Fibroblast of peridontal ligament (primary cell): ENCODE results near the gene C11orf52.
"Not testable (repeated sequence)": the region's sequence is repeated elsewhere in the genome, so short reads cannot be mapped to it uniquely, and the experiment has no call there.

Source experiments
- DNase-seq: peaks from one replicate; pipeline ENCODE4 v3.0.0-alpha.2; 2010; ENCODE audit errors: extremely low read depth

The C11orf52 gene, protein sequence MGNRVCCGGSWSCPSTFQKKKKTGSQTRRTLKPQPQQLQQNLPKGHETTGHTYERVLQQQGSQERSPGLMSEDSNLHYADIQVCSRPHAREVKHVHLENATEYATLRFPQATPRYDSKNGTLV

DNA sequence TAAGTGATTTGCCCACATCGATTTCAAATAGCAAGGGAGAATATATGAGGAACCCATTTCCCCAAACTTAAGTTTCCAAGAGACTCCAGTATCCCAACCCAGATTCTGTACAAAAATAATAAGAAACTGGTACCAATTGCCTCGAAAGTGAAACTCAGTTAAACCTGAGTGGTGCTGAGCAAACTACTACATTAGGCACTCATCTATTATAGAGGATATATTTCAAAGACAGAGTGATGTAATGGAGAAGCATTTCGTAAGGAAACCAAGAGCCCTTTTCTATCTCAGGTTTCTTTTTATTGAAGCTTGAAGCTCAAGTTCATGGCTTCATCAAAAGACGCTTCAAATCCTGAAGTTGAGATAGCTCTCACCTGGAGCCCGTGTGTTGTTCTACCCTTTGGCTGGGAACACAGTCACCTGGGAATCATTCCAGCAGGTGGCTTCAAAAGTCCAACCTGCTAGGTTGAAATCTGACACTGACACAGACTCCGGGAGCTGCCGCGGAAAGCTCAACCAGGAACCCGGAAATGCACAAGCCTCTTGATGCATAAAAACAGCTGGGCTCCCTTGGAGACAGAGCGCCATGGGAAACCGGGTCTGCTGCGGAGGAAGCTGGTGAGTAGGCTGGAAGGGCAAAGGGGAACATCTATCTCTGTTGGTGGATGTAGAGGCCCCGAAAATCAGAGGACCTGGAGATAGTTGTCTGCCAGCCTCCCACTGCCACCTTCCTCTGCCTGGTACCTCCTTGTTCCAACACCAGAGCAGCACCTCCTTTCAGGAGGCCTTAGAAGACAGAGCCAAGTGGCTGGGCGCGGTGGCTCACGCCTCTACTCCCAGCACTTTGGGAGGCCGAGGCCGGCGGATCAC, at the start of gene C11orf52:
C11orf52 (plus strand) TSS at position 524 of the 867 bp plus-strand sequence; CDS start at position 584, 60 bp downstream.
- DNase-seq, result peak; percentile 53

DNA sequence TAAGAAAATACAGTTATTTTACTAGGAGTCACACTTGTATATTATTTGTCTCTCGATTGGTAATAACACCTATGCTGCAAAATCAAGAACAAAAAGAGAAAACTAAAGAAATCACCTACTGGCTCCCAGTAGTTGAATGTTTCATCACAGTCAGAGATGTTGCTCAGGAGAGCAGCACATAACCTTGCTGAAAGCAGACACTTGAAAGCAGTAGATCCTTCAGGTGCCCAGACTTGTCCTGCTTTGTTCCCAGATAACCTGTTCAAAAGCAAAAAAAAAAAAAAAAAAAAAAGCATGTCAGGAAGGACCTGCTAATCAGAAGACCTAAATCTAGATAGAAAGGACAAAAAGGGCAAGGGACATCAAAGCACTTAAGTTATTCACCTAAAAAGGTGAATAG, 48.6 kb upstream of the C11orf52 start:
- DNase-seq, result no peak

DNA sequence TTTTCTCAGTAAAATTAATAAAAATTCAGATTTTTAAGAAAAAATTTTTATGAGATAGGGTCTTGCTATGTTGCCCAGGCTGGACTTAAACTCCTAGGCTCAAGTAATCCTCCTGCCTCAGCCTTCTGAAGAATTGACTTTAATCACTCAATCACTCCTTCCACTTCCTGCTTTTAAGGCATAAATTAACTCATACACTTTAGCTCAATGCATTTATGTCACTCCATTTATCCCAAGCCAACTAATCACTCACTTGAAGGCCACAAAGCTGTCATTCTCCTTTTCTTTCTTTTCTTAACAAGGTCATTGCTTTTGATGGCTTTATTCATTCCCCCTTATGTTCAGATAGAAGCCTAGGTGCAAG, 48.2 kb upstream of the C11orf52 start:
- DNase-seq, result no peak

DNA sequence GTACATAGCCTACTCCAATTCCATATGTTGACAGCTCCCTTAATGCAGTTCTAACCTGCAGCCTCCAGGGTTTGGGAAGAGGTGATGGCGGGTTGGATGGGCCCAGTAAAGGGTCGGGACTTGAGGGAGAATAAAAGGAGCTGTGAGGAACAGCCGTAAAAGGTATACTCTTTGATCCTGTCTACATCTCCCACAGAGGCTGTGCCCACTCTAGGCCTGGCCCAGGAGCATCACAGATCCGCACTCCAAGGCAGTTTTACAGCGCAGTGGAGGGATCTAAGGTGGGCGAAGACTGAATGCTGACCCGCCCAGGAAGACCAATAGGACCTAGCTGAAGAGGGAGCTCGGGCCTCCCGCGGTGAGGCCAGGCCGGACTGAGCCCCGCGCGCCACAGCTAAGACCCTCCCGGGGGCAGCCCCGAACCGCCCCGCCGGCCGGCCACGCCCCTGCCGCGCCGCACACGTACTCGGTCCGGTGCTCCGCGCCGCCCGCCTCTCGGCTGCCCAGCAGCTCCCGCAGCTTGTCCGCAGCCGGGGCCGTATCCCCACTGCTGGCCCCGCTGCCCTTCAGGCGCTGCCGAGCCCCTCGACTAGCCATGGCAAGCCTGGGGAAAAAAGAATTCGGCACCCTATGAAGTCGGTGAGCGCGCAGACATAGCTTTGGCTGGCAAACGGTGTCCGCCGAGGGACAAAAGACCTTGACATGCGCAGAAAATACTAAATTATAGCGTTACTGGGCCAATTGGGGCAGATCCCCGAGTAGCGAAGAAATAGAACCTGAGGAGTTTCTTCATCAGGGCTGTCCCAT, 47.6 kb upstream of the C11orf52 start, which contains the start of gene ALG9:
ALG9 (minus strand) TSS at position 696 of the 807 bp plus-strand sequence; CDS start at position 597, 99 bp downstream.
- DNase-seq, result peak; percentile 86

DNA sequence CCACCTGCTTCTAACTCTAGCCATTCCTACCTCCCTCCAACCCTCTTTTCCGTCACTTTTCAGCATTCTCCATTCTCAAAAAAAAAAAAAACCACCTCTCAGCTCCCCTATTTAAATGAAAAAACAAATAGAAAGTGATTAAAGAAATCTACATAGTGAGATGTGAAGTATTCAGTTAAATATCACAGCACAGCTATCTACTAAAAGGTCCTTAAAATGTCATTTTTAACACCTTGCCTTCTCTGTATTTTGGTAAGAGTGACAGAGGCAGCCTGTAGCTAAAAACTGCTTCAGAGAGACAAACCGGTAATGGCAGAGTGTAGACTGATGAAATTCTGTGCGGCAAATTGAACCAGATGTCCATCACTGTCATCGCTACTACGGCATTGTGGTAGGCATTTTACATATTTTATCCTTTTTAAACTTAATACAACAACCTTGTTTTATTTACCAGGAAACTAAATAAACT, 47.0 kb upstream of the C11orf52 start:
- DNase-seq, result no peak

DNA sequence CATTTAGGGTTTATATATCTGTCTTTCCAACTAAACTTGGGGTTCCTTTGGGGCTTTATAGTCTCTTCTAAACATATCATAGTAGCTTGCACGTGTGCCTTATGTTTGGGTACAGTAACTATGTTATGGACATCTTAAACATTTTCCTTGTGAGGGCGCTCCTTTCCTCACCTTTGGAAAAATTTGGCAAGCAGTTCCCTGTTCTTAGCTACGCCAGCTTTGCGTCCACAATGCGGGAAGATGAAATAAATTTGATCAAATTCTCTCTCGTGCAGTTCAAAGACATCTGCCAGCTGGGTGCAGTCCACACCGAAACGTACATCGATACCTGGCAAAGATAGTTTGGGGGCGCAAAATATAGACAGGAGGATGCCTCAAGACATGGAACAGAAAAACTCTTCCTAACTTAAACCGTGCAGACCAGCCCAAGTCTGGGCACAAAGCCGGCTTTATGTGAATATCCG, 40.3 kb upstream of the C11orf52 start:
- DNase-seq, result peak; percentile 18

DNA sequence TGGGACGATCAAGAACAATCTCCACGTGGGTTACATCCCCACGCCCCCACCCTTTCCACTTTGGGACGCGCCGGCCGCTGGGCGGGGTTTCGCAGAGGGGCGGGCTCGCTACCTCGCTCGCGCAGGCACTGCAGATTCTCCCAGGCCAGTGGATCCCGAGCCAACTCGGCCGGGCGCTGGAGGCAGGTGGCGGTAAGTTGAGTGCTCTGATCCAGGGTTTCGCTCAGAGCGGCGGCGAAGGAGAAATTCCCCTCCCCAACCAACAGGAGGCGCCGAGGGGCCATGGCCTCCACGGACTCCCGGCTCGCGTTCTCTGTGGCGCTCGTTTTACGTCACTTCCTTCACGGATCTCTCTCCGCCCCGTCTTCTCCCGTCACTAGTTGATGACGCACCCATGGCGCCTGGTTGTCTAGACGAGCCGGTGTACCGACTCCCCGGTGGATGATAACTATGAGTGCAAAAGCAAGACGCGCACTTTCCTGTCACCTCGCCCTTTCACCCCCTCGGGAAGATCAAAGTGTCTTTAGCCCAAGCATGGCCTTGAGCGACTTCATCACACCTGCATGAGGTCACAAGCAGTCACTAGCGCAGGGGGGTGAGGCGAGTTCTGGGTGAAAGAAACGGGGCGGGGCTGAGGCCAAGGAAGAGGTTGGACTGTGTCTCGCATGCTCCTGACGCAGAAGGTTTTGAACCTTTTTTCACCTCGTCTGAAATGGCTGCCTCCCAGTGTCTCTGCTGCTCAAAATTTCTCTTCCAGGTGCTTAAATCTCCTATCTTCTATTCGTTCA, 39.7 kb upstream of the C11orf52 start, which contains the start of the genes CFAP68 and FDXACB1:
CFAP68 (plus strand) TSS at position 693 of the 788 bp plus-strand sequence; CDS start at position 713, 20 bp downstream.
FDXACB1 (minus strand) TSS at position 317 of the 788 bp plus-strand sequence; CDS start at position 284, 33 bp downstream.
- DNase-seq, result peak; percentile 98

DNA sequence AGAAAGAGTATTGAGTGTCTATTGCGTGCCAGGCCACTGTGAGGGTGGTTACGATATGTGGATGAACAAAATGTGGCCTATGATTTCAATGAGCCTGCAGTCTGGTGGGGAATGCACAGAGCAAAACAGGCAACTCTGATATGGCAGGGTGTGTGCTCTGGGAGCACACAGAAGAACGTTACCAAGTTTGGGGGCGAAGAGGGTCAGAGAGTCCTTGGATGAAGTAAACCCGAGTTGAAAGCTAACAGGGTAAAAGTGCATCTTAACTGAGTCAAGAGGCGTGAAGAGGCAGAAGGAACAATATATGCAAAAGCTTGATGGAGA, 39.1 kb upstream of the C11orf52 start:
- DNase-seq, result no peak

DNA sequence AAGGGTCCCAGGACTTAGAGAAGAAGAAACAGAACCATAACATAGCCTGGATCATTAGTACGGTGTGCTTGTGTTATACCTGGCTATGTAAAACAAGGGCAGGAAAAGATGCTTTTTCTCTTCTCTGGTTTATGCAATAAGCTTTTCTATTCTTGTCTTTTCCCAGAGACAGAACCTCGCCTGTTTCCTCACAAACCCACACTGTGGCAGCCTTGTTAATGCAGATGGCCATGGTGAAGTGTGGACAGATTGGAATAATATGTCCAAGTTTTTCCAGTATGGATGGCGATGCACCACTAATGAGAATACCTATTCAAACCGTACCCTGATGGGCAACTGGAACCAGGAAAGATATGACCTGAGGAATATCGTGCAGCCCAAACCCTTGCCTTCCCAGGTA, 36.5 kb upstream of the C11orf52 start:
- no peak for DNase-seq

DNA sequence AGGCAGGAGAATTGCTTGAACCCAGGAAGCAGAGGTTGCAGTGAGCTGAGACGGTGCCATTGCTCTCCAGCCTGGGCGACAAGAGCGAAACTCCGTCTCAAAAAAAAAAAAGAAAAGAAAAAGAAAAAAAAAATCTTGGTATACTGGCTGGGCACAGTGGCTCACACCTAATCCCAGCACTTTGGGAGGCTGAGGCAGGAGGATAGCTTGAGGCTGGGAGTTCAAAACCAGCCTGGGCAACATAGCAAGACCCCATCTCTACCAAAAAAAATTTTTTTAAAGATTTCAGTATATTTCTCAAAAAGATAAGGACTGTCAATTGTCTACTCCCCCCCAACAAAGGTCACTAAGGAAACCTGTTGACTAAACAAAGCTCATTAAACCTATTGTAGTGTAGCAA, 33.7 kb upstream of the C11orf52 start:
- DNase-seq, result not testable (repeated sequence)

DNA sequence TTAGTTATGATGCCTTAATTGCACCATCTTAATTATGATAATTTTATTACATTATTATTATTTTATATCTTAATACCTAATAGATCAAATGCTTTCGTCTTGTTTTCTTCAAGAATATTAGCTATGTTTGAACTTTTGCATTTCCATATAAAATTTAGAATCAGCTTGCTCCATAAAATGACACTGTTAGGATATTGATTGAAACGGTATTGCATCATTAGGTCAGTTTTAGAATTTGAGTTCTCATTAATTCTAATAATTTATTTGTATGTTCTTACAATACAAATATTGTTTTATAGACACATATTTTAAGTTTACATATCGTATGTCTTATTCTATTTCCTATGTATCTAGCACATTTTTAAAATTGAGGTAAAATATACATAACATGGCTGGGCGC, 32.7 kb upstream of the C11orf52 start:
- DNase-seq, result no peak

DNA sequence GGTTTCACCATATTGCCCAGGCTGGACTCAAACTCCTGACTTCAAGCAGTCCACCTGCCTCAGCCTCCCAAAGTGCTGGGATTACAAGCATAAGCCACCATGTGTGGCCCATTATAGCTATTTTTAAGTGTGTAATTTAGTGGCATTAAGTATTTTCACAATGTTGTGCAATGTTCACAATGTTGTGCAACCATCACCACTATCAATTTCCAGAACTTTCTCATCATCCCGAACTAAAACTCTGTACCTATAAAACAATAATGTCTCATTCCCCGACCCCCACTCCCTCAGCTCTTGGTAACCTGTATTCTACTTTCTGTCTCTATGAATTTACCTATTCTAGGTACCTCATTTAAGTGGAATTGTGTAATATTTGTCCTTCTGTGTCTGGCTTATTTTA, 31.9 kb upstream of the C11orf52 start:
- no peak for DNase-seq

DNA sequence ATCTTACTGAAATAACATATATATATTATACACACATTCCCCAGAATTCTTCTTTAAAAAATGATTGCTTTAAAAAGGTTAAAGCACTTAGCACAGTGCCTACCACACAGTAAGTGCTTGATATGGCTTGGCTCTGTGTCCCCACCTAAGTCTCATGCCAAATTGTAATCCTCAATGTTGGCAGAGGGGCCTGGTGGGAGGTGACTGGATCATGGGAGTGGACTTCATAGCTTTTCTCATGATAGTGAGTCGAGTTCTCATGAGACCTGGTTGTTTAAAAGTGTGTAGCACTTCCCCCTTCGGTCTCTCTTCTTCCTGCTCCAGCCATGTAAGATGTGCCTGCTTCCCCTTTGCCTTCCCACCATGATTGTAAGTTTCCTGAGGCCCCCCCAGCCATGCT, 13.3 kb upstream of the C11orf52 start:
- peak; percentile 66 for DNase-seq

DNA sequence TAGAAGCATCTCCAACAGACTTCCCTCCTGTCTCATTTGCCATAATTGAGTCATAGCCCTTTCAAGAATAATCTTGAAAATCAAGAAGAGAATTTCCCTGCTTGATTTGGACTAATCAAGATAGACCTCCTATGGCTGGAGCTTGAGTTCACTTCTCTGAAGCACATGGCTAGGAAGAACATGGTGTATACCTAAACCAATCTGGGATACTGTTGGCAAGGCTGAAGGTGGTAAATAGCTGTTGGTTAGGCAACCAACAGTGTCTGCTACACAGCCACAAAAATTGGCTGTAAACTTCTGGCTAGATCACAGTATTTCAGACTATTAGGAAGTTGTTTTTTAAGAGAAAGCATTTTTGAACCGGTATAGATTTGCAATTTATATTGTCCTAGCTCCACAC, 12.0 kb upstream of the C11orf52 start:
- no peak for DNase-seq

DNA sequence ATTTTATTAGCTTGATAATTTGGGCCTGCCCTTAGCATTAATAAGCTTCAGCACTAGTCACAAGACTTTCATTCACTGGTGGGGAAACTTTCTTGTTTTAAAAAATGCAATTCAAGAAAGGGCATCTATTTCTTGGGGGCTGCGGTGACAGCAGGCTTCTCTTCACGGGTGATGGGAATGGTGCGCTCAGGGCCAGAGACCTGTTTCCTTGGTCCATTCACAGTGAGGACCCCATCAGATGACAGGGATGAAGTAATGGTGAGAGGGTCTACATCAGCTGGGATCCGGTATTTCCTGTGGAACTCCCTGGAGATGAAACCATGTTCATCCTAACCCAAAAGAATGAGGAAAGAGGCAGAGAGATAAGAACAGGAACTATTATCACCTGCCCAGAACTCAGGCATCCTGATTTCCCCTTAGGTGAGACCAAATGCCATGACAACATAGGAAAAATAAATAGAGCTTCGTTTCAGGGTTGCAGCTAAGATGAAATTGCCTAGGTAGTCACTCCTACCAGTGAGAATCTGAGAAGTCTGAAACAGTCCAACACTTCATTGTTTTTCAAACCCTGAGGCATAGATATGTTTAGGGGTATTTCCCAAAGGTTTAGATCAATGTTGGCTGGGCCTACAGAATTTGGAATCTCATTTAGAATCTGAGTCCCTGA, 9.9 kb upstream of the C11orf52 start:
- DNase-seq, result no peak

DNA sequence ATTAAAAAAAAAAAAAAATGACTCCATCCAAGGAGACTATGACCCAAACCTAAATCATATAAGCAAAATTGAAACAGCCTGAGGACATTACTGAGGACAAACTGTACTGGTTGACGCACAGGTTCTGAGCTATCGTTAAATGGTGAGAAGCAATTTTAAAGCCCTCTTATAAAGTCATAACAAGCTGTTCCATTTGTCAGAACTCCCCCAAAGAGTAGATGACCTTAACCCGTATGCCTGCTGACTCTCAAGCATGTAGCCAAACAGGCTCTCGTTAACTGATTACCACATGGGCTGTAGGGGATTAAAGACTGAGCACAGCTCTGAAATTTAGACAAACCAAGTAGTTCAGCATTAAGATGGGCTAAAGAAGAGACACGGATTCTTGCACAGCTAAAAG, 9.3 kb upstream of the C11orf52 start:
- DNase-seq, result no peak

DNA sequence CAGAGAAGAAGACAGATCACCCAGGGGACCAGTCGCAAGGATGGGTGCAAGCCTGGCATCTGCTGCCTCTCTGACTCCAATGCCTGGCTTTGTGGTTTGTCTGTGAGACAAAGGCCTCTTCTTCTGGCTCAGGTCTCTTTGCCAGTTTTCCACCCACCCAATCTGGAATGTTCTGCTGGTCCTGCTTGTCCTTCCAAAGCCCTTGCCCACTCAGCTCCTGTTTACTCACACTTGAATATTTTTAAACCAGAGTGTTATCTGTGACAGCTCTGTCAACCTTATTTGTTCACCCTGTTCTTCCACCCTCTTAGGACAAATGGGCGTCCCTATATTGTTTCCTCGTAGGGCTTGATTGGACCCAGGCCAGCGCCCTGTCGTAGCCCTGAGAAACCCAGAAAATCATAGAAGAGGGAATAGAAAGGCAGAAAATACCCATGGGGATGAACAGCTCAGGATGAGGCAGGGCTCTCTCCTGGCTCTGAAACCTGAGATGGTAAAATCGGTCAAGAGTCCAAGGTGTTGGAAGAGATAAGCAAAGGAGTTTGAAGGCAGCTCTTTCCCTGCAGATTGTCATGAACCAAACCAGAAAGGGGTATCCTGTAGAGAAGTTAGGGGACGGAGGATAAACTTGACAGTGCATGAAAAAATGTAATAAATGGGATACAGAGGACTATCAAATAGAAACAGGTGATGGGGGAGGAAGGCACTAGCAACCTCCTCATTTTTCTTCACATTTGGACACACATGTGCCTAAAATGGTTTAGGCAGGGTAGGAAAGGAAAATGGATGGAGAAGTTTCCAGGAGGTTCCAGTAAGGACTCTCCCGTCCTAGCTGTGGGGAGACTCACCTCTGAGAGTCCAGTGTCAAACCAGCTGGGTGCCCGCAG, 7.8 kb upstream of the C11orf52 start:
- no peak for DNase-seq

DNA sequence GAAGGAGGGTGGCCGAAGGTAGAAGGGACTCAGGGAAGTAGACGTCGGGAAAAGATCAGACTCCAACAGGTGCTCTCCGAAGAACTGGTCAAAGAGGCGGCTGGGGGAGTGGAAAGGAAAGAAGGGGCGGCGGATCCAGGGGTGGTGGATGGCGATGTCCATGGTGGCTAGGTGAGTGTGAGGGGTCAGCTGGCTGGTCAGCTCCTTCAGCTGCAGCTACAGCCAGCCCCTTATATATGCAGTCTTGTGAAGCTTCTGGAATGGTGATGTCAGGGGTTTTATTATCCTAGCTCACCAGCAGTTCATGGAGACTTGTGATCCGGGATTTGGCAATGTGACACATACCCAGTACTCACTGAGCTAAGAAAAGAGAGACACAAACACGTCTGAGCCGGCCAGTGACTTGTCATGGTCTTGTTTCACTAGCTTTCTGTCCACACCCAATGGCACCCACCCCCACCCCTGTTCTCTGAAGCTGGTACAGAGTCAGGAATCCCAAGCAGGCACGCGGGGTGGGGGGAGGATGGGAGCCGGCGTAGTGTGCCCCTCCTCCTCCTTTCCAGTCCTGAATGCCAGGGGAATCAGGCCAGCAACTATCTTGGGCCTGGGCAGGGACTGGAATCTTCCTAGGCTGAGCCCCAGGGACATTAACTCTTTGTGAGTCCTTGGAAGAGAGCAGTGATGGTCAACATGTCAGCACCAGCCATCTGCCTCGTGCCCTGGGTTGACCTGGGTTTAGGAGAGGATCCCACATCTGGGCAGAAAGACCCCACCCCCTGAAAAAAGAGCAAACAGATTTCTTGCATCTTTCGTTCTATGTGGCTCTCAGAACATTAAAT, 6.9 kb upstream of the C11orf52 start, which contains the start of gene CRYAB:
CRYAB (minus strand) TSS at position 208 of the 839 bp plus-strand sequence; CDS start at position 162, 46 bp downstream.
- DNase-seq, result peak; percentile 90

DNA sequence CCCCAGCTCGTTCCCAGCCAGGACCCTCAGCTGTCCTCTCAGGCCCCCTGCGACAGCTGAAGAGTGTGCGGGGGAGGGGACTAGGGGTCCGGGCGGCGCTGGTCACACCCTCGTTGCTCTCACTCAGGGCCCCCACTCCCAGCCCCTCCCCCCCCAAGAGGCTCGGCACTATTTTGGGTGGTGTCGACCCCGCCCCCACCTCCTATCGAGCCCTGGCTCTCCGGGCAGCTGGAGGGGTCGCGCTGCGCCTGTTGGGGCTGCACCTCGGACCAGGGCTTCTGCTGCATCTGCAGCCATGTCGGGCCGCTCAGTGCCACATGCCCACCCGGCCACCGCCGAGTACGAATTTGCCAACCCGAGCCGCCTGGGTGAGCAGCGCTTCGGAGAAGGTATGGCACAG, 6.2 kb upstream of the C11orf52 start, which contains the start of gene HSPB2:
HSPB2 (plus strand) TSS at position 200 of the 400 bp plus-strand sequence; CDS start at position 296, 96 bp downstream.
- no peak for DNase-seq
